Measurements from ENCODE around the gene PFDN4. TPM values are rescaled to one million over a fixed set of nuclear protein-coding genes. Genes with fewer than 3 reads are reported as not detected.

PFDN4 gene
- total RNA-seq, 3 donors from 2014 or later, result 41.0 to 57.7 (median 52.1) TPM

GRCh38 chr20:54170026-54170471 lies 37.8 kb upstream of the PFDN4 start:
- Histone ChIP-seq H3K4me3 (no peak overlapping the region), H3K27me3 (peaks cover 15 to 49% of the 10 kb centered on the region in 2 donors), H3K9me3 (no peaks in the 10 kb centered on the region), H3K36me3 (no peaks in the 10 kb centered on the region), H3K27ac (no peak overlapping the region), H3K4me1 (no peaks in the 10 kb centered on the region)
- TF ChIP-seq POLR2AphosphoS5 (IDR thresholded peaks at IDR 0.05), result no peak
- TF ChIP-seq CTCF (IDR thresholded peaks at IDR 0.05), result no peak
- TF ChIP-seq POLR2A (IDR thresholded peaks at IDR 0.05), result no peak
- DNase-seq (ENCODE audit: low spot score in 2 of 2), result no peak
- intact Hi-C loops (cut with DNase I; ENCODE audit: low total_unique reads), result no loop called here

- peaks cover 15 to 50% of the 10 kb centered on the region in 2 donors for H3K27me3 ChIP-seq
- no peak for TF ChIP-seq POLR2AphosphoS5 (IDR thresholded peaks at IDR 0.05)
- no peak for TF ChIP-seq CTCF (IDR thresholded peaks at IDR 0.05)
- no peak for TF ChIP-seq POLR2A (IDR thresholded peaks at IDR 0.05)
These were observed 36.9 kb upstream of the PFDN4 start for GRCh38 chr20:54170963-54171362.

GRCh38 chr20:54172532-54172855 lies 35.4 kb upstream of the PFDN4 start:
- TF ChIP-seq CTCF (IDR thresholded peaks at IDR 0.05) (no peak), POLR2A (IDR thresholded peaks at IDR 0.05) (no peak), POLR2AphosphoS5 (IDR thresholded peaks at IDR 0.05) (no peak)
- Histone ChIP-seq H3K4me1 (no peaks in the 10 kb centered on the region), H3K9me3 (no peaks in the 10 kb centered on the region), H3K27ac (no peak overlapping the region), H3K27me3 (peaks cover 15 to 50% of the 10 kb centered on the region in 2 donors), H3K4me3 (peak overlapping the region in 2 of 3 donors; percentile 40 to 61), H3K36me3 (no peaks in the 10 kb centered on the region)
- no peak for DNase-seq (ENCODE audit: low spot score in 2 of 2)
- intact Hi-C loops (cut with DNase I; ENCODE audit: low total_unique reads), result no loop called here

More at GRCh38 chr20:54170963-54171362, 36.9 kb upstream of the PFDN4 start:
- no peak overlapping the region for H3K4me3 ChIP-seq
- H3K9me3 ChIP-seq, result no peaks in the 10 kb centered on the region
- DNase-seq (ENCODE audit: low spot score in 2 of 2), result no peak
- intact Hi-C loops (cut with DNase I; ENCODE audit: low total_unique reads), result no loop called here
- no peaks in the 10 kb centered on the region for H3K4me1 ChIP-seq
- H3K36me3 ChIP-seq, result no peaks in the 10 kb centered on the region
- no peak overlapping the region for H3K27ac ChIP-seq

- no peak for DNase-seq (ENCODE audit: low spot score in 2 of 2)
- intact Hi-C loops (cut with DNase I; ENCODE audit: low total_unique reads), result no loop called here
These were observed 34.8 kb upstream of the PFDN4 start for GRCh38 chr20:54172856-54173652.

More at GRCh38 chr20:54172856-54173652, 34.8 kb upstream of the PFDN4 start:
- no peaks in the 10 kb centered on the region for H3K4me1 ChIP-seq
- peaks cover 15 to 47% of the 10 kb centered on the region in 2 donors for H3K27me3 ChIP-seq
- TF ChIP-seq POLR2AphosphoS5 (IDR thresholded peaks at IDR 0.05) (no peak), CTCF (IDR thresholded peaks at IDR 0.05) (no peak), POLR2A (IDR thresholded peaks at IDR 0.05) (no peak)
- no peaks in the 10 kb centered on the region for H3K9me3 ChIP-seq
- H3K4me3 ChIP-seq, result peak overlapping the region in 2 of 3 donors; percentile 40 to 61
- no peak overlapping the region for H3K27ac ChIP-seq
- no peaks in the 10 kb centered on the region for H3K36me3 ChIP-seq

All from breast epithelium (tissue), 4 donors.